ENCODE measurements around the gene DSC1.
"Not testable (repeated sequence)": the region's sequence is repeated elsewhere in the genome, so short reads cannot be mapped to it uniquely, and the experiment has no call there.

Gene DSC1, protein sequence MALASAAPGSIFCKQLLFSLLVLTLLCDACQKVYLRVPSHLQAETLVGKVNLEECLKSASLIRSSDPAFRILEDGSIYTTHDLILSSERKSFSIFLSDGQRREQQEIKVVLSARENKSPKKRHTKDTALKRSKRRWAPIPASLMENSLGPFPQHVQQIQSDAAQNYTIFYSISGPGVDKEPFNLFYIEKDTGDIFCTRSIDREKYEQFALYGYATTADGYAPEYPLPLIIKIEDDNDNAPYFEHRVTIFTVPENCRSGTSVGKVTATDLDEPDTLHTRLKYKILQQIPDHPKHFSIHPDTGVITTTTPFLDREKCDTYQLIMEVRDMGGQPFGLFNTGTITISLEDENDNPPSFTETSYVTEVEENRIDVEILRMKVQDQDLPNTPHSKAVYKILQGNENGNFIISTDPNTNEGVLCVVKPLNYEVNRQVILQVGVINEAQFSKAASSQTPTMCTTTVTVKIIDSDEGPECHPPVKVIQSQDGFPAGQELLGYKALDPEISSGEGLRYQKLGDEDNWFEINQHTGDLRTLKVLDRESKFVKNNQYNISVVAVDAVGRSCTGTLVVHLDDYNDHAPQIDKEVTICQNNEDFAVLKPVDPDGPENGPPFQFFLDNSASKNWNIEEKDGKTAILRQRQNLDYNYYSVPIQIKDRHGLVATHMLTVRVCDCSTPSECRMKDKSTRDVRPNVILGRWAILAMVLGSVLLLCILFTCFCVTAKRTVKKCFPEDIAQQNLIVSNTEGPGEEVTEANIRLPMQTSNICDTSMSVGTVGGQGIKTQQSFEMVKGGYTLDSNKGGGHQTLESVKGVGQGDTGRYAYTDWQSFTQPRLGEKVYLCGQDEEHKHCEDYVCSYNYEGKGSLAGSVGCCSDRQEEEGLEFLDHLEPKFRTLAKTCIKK

DNA sequence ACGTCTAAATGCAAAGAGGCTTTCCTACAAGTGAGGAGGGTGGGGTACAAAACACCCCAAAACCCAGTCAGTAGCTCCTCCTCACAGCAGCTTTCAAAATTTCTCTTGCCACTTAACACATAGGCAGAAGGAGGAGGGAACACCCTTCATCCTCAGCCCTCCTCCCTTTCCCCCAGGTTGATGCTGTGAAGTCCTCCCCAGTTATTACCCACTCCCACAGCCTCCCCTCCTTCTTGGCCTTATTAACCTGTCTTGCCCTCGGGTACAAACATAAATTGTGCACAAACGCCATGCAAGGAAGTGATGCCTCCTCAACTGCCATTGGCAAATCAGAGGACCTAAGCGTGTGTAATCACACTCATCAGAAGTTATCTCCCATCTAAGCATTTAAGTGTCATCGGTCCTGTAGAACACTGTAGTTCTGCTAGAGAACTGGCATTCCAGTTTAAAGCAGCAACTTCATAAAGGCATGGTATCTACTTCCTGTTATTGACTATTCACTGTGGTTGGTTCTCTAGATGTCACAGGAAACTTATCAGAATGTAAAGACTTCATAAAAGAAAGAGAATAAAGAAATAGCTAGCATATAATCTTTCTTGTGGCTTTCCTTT lies at the start of gene DSC1:
TSS of gene DSC1 (minus strand) at position 32 of the 611 bp plus-strand sequence. CDS start 262 bp downstream, outside the sequence.
- DNase-seq, result no peak

DNA sequence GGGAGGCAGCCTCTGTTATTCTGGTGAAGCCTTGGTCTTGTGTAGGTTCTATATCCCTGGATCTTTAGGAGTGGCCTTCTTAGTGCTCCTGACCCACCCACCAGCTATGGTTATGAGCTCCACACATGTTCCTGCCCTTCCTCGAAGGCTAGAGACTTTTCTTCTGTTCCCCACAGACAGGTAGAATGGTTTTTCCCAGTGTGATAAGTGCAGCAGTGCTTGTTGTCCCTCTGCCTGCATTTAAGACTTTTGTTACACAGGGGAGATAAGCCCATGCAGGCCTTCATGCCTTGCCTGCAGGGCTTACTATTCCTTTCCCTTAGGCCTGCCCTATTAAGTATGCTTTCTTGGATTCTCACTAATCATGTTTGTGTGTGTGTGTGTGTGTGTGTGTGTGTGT lies 48.4 kb upstream of the DSC1 start:
- DNase-seq, result no peak

DNA sequence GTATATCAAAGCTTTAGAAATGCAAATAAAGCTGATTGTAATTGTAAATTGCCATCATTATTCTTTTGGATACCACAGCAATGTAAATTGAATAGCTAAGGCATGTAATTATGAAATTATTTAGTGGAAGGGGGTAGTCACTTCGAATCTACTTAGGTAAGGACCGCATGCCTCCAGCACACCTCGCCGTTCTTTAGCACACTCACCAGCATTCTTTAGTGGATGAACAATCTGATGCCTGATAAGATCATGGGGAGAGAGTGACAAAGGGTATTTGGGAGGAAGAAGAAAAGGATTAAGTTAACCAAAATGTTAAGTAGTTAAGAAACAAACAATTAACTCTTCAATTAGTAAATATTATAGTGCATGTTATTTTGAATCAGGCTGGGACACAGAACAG lies 46.4 kb upstream of the DSC1 start:
- no peak for DNase-seq

DNA sequence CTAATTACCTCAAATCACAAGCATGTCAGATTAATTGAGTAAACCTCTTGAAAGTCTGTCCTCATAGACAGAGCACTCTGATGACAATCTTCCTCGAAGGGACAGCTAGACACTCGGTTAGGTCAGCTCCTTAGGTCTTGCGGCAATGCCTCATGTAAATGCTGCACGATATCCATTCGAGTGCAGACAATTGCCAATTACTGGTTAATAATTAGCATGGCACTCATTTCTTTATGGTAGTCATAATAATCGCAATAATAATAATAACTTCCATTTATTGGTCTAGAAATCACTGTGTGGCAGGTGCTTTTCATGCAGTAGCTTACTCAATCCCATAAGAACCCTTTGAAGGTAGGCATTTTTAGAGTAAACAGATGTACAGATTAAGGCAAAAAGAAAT lies 44.7 kb upstream of the DSC1 start:
- no peak for DNase-seq

DNA sequence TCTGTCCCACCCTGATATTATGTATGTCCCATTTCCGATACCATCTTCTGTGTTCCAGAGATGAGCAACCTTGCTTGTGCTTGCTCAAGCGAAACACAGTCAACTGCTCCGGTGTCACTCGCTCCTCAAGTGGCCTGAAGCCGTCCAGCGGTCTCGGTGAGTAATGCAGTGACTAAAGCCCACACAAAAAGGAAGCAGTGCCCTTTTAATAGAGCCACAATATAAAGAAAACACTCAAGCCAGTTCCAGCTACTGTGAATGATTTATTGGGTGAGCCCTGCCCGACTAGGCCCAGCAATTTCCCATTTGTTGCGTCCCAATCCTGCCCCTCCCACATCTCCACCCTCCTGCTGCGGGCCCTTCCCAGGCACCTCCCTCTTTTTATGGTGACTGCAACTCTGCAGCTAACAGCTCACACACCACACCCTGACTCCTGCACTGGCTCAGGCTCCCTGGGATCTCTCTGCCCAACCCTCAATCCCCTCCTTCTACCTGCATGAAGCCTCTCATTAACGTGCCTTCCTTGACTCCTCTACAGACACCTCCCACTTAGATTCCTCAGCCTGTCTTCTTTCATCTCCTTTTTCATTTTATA lies 44.2 kb upstream of the DSC1 start:
- no peak for DNase-seq

DNA sequence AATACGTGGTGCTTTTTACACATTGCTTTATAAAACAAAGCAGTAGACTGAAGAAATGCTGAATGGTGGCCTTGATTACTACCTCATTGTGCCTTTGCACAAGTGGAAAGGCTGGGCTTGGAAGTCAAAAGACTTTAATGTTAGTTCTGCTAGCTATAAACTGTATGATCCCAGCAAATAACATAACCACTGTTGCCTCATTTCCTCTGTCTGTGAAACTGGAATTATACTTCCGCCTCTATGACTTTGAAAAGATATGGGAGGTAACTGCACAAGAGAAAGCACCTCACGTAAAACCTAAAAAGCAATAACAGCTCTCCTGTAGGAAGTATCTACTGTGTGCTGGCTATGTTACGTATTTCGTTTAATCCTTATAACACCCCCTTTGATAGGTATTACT lies 43.4 kb upstream of the DSC1 start:
- DNase-seq, result no peak

DNA sequence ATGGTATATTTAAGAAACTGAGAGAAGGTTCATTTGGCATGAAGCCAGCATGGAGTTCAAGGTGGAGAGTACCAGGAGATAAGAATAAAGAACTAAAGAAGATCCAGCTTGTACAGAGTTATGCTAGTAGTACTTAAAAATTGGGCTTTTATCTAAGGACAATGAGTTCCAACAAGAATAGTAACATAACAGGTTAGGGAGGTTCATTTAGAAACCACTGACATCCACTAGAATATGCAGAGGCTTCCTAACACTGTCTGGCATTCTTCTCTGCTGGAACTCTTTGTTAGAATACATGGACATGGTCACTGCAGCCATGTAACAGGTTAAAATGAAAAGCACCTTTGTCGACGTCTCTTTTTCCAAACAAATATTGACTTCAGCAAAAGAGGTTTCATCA lies 42.6 kb upstream of the DSC1 start:
- DNase-seq, result no peak

DNA sequence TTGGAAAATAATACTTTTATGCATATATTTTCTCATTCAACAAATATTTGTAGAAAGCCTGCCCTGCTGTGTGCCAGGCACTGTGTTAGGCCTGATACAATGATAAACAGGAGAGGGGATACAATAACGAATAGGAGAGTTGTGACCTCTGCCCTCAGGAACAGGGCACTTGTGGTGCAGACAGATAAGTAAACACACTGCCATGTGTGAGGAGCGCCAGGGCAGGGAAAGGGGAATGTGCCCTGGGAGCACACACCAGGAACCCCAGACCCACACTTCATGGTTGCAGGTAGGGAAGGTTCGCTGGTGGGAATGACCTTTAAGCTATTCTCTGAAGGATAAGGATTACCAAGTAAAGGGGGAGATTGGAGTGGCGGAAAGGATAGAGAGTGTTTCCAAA lies 42.2 kb upstream of the DSC1 start:
- no peak for DNase-seq

DNA sequence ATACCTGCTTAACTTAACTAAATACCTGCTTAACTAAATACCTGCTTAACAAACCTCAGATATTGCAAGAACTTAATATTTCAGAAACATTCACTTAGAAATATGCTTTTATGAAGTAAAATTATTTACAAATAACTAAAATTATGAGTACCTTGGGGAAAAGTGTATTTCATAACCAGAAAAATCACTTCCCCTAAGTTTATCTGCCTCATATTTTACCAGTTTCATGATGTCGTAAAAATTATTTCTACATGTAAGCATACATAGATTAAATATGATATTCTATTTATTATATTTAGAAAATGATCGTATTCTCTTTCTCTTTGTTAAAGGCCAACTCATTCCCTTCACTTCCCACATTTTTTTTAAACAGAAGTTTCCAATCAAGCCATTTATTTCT lies 41.5 kb upstream of the DSC1 start:
- DNase-seq, result no peak

DNA sequence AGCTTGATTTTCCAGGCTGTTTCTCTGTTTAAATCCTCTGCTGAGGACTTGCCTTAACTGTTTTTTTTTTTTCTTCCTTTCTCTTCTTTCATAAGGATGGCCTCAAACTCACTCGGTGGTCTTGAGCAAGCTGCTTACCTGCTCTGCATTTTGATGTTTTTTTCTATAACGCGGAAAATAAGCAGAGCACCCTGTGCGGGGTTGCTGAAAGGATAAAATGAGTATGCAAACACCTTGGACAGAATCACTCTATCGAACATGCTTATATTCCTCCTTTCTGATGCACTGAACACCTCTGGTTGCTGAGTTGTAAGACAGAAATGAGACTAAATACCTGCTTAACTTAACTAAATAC lies 41.1 kb upstream of the DSC1 start:
- DNase-seq, result no peak

DNA sequence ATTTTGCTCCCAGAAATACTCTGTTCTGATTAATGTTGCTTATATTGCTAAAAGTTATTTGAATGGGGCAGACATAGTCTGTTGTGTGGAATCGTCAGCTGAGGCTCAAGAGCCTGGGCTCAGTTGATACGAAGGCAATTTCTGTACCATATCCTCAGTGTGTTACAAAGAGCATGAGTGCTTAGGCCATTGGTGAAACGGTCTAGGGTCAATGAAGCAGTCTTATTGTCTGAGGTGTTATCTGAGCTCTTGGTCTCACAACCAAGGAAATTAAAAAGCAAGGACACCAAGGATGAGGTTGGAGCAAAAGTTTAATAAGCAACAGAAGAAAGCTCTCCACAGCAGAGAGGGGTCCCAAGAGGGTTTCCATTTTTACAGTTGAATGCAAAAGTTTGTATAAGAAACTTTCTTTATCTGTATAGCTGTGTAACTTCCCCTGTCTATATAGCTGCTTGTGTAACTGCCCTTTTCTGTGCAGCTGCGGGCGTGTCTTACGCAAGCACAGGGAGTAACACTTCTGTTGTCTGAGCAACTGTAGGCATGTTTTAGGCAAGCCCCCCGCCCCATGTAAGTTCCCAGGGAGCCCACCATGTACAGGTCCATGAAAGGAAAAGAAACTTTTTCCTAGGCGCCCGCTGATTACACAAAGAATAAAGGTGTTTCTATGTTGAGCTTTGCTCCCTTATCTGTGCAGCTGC lies 40.6 kb upstream of the DSC1 start:
- no peak for DNase-seq

DNA sequence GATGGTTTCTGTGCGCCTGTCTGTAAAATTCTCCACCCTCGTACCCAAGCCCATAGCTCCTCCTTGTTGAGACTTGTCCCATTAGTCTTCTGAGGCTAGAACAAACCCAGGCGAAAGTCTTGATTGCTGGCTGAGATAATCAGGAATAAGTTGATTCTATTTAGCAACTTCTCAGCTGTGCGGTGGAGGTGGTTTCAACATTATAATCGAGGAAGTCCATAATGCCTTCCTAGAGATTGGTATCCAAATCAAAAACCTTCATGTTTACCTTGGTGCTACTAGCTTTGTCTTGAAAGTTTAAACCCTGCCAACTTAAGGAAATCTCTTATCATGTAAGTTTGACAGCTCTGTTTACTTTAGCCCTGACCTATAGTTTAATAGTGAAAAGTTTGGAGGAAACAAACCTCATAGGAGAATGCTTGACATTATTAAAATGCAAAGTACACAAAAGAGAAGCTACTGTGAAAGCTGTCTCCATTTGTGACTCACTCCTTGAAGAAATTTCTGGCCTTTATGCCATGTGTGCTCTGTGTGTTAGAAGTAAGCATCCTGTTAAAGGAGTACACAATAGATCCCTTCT lies 36.6 kb upstream of the DSC1 start:
- DNase-seq, result no peak

DNA sequence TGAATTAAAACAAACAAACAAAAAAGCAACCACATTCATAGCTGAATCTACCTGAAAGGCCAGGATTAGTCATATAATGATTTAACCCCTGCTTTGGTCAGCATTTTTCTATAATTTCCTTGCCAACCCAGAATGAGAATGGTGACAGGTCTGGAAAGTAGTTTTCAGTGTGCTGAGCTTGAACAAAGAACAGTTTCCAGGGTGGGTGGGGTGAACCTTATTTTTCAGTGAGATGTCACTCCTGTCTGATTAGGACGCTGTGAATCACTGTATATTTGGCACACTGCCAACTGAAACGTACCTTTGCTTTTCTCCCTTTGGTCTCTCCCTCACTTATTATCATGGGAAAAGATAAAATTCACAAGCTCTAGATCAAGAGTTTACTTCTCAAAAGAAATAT lies 35.0 kb upstream of the DSC1 start:
- no peak for DNase-seq

DNA sequence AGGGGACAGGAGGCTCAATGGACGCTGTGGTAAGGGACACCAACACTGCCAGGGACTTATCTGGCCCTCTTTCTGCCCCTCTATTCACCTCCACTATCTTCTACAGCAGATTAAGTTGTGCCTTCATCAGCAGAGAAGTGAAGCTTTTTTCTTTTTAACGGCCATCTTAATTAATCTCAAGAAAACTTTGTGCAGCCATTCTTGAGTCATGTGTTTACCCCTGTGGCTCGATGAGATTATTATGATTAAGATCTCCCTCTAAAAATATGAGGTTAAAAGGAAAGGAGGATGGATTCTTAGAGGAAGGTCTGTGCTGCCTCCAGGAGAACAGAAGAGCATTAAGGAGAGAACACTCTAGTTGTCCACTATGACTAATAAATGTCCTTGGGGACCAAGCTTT lies 32.4 kb upstream of the DSC1 start:
- no peak for DNase-seq

DNA sequence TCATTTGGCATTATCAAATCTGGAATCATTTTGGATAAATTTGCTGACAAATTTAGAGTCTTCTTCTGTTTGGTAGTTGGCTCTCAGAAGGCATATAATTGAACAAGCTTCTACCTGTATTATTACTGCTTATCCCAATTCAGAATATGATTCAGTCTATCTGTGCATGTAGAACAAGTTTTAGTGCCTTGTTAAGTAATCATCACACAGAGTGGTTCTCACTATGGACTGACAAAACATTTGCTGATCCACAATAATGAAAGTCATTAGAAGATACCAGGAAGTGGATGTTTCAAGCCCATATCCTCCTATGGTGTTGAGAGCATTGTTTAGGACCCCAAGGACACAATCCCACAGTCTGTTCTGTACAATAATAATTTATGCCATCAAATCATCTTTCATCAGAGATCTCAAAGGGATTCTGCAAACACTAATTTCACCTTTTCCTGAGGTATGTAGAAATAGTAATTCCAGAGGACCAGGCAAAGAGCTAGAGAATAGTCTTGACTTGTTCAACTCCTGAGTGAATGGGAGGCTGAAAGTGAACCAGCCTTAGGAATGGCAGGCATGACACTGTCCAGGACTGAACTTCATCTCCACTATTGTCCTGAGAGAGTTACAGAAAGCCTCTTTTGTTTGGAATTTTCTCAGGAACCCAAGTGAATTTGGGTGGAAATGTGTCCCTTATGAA lies 29.6 kb upstream of the DSC1 start:
- no peak for DNase-seq

DNA sequence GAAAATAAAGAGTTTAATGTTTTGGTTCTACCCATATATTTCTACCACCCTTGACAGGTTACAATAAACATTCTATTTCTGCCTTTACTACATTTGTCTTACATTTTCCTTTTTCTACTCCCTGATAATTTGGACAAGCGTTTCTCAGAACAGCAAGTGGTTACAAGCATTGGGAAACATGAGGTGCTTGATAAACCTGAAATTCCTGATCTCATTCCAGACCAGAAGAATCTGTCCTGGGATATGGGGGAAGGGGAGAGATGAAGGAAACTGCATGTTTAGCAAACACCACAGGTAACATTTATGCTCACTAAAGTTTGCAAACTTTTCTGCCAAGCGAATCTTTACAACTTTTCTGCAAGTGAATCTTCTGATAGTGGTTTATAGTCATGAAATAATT lies 28.3 kb upstream of the DSC1 start:
- DNase-seq, result no peak

DNA sequence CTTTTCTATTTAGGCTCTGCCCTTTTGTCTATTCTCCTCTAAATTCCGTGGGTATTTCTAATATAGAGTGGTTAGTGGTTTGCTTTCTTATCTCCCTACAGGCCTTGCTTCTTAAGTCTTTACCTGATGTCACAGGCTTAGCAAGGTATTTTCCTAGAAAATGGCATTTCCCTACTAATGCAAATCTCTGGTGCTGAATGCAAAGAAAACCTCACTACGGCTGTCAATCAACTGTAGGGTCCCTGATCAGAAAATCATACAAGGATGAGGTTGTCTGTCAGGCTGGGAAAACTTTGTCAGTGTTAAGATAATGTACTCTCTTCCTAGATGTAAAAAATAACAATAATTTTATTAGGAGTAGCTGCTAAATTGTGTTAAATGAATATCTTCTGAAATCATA lies 27.1 kb upstream of the DSC1 start:
- no peak for DNase-seq

DNA sequence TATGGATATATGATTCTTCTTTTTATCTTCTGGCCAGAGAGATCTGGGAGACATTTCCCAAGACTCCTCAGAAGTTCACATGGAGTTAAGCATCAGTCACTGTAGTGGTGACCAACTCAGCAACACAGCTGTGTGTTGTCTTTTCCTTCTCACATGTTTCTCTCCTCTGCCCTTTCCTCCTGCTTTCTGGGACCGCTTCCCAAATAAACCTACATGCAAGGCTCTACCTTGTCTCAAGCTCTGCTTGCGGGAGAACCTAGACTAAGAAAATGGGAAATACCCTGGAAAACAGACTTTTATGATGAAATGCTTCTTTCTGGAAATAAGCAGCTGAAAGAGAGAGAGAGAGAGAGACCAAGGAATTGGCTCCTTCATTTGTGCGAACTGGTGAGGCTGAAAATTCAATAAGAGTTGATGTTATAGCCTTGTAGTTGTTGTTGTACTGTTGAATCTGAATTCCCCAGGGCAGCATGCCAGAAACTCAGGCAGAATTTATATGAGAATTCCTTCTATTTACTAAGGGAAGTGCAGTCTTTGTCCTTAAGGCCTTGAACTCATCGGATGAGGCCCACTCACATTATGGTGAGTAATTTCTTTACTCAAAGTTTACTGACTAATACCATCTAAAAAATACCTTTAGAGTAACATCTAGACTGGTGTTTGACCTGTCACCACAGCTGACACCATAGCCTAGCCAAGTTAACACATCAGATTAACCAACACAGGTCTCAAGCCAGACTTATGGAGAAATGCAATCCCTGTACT lies 22.7 kb upstream of the DSC1 start:
- no peak for DNase-seq

DNA sequence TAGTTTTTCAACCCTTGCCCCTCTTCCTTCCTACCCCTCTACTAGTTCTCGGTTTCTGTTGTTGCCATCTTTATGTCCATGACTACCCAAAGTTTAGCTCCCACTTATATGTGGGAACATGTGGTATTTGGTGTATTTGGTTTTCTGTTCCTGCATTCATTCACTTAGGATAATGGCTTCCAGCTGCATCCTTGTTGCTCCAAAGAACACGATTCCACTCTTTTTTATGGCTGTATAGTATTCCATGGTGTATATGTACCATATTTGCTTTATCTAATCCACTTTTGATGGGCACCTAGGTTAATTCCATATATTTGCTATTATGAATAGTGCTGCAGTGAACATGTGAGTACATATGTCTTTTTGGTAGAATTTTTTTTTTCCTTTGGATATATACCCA lies 20.6 kb upstream of the DSC1 start:
- DNase-seq, result no peak

DNA sequence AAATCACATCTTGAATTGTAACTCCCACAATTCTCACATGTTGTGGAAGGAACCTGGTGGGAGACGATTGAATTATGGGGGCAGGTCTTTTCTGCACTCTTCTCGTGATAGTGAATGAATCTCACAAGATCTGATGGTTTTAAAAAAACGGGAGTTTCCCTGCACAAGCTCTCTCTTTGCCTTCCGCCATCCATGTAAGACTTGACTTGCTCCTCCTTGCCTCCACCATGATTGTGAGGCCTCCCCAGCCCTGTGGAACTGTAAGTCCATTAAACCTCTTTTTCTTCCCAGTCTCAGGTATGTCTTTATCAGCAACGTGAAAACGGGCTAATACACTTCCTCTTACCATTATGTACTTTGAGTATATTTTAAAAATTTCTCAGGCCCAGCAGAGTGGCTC lies 14.7 kb upstream of the DSC1 start:
- DNase-seq, result not testable (repeated sequence)

DNA sequence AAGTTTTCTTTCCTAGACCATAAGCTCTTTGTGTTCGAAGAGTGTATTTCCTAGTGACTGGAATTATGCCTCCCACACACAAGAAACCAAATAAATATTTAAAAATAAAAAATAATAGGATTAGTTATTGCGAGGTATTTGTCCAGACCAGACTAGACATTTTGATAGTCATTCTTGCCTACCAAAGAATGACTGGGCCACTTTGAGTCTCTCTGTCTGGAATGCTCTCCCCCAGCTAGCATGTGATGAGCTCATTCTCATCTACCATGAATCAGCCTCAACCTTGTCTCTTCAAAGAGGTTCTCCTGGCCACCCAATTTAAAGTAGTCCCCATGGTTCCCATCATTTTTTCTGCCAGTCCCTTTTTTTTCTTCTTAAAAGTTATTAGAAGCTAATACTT lies 13.9 kb upstream of the DSC1 start:
- DNase-seq, result no peak
